CD4-positive, alpha-beta T cell treated with Interleukin-2 at 100 ng/mL for 4 hours (primary cell): ENCODE results near the gene INPP4A.

ENCODE experiments used
- DNase-seq: peaks from one replicate; pipeline ENCODE4 v3.0.0-alpha.2; 2020; ENCODE audit warnings: low spot score

The INPP4A gene

GRCh38 chr2:98476192-98476868 lies 31.7 kb downstream of the INPP4A start:
- no peak for DNase-seq

- no peak for DNase-seq
Observed at GRCh38 chr2:98477036-98477435, 32.4 kb downstream of the INPP4A start.

- DNase-seq: no peak
Observed at GRCh38 chr2:98477506-98477905, 32.8 kb downstream of the INPP4A start.

GRCh38 chr2:98478088-98478551 lies 33.5 kb downstream of the INPP4A start:
- no peak for DNase-seq

- DNase-seq: peak; percentile 47
Observed at GRCh38 chr2:98478907-98479306, 34.2 kb downstream of the INPP4A start.

- DNase-seq: no peak
Observed at GRCh38 chr2:98479371-98479770, 34.7 kb downstream of the INPP4A start.

- peak; percentile 67 for DNase-seq
Observed at GRCh38 chr2:98479959-98480524, 35.4 kb downstream of the INPP4A start.

- DNase-seq: no peak
Observed at GRCh38 chr2:98480598-98480997, 35.9 kb downstream of the INPP4A start.

GRCh38 chr2:98482362-98482761 lies 37.7 kb downstream of the INPP4A start:
- DNase-seq: no peak

GRCh38 chr2:98483257-98483861 lies 38.7 kb downstream of the INPP4A start:
- no peak for DNase-seq

GRCh38 chr2:98484121-98484557 lies 39.5 kb downstream of the INPP4A start:
- no peak for DNase-seq

GRCh38 chr2:98484652-98485452 lies 40.2 kb downstream of the INPP4A start:
- DNase-seq: no peak

- no peak for DNase-seq
Observed at GRCh38 chr2:98485453-98485755, 40.7 kb downstream of the INPP4A start.

- DNase-seq: no peak
Observed at GRCh38 chr2:98486374-98486981, 41.8 kb downstream of the INPP4A start.

GRCh38 chr2:98487101-98487805 lies 42.6 kb downstream of the INPP4A start:
- DNase-seq: no peak

- DNase-seq: peak; percentile 60
Observed at GRCh38 chr2:98487806-98488189, 43.1 kb downstream of the INPP4A start.

GRCh38 chr2:98488252-98488651 lies 43.6 kb downstream of the INPP4A start:
- no peak for DNase-seq

- no peak for DNase-seq
Observed at GRCh38 chr2:98489486-98489885, 44.8 kb downstream of the INPP4A start.

- DNase-seq: no peak
Observed at GRCh38 chr2:98489971-98490962, 45.6 kb downstream of the INPP4A start.

GRCh38 chr2:98492441-98492840 lies 47.8 kb downstream of the INPP4A start:
- DNase-seq: no peak
